ENCODE measurements around the gene AATF. TPM values are rescaled to one million over a fixed set of nuclear protein-coding genes. Genes with fewer than 3 reads are reported as not detected.
A peak's percentile ranks its signal among the peaks of the same experiment; 100 is the strongest.

Gene AATF
- total and polyA plus RNA-seq, 2 donors from 2014 or later = 36.8 to 50.4 TPM

DNA sequence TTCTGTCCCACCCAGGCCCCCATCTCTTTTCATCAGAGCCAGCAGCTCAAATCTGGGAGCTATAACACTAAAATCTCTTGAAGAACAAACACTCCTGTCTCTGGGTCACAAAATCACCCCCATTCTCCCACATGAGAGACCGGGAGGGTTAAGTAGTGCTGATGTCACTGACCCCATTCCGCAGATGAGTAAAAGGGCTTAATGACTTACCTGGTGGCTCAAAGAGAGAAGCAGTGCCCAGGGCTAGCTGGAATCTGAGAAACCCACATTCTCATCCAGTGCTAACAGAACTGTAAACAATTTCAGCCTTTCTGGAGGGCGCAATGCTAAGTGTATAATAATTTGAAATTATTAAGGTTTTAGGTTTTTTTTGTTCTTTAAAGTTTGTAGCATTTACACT is 37.8 kb upstream of the AATF start:
- DNase-seq = no peak
- H3K27ac ChIP-seq (ENCODE audit: low read depth in 2 of 2, low read length in 2 of 2) = no peak overlapping the region
- H3K27me3 ChIP-seq (ENCODE audit: control insufficient read depth, insufficient read depth, low read length) = no peaks in the 10 kb centered on the region
- no peaks in the 10 kb centered on the region for H3K4me1 ChIP-seq (ENCODE audit: control insufficient read depth in 2 of 3, insufficient read depth in 2 of 3, low read depth in 1 of 3, low read length in 3 of 3)
- TF ChIP-seq, protein P1, sequence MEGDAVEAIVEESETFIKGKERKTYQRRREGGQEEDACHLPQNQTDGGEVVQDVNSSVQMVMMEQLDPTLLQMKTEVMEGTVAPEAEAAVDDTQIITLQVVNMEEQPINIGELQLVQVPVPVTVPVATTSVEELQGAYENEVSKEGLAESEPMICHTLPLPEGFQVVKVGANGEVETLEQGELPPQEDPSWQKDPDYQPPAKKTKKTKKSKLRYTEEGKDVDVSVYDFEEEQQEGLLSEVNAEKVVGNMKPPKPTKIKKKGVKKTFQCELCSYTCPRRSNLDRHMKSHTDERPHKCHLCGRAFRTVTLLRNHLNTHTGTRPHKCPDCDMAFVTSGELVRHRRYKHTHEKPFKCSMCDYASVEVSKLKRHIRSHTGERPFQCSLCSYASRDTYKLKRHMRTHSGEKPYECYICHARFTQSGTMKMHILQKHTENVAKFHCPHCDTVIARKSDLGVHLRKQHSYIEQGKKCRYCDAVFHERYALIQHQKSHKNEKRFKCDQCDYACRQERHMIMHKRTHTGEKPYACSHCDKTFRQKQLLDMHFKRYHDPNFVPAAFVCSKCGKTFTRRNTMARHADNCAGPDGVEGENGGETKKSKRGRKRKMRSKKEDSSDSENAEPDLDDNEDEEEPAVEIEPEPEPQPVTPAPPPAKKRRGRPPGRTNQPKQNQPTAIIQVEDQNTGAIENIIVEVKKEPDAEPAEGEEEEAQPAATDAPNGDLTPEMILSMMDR (IDR thresholded peaks at IDR 0.05; ENCODE audit: borderline replicate concordance, extremely low read depth, insufficient read depth) = no peak
- H3K9ac ChIP-seq (ENCODE audit: low read length in 3 of 3) = no peak overlapping the region
- FAIRE-seq = no peak
- H3K9me3 ChIP-seq (ENCODE audit: control insufficient read depth in 2 of 3, insufficient read depth in 1 of 3, low read length in 3 of 3) = no peaks in the 10 kb centered on the region
- H3K36me3 ChIP-seq (ENCODE audit: control insufficient read depth in 2 of 3, insufficient read depth in 3 of 3, low read length in 3 of 3) = no peaks in the 10 kb centered on the region
- intact Hi-C loops (cut with DNase I) = no loop called here
- H3K4me3 ChIP-seq (ENCODE audit: low read length in 3 of 3) = no peak overlapping the region

DNA sequence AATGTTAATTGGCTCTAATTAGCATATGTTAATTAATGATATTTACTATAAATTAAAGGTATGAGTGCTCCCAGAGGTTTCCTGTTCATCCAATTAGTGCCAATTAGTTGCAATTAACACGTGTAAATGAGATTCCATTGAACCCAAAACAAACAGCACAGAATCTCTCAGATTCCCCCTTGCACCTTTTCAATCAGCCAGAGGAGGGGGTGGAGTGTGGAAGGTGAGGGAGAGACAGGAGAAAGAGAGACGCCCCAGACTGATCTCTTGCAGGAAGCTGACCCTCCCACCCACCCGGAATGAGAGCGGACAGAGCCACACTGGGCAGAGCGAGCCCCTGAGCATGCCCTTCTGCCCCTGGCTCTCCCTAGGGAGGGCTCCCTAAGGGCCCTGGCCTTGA is 35.6 kb upstream of the AATF start:
- Histone ChIP-seq H3K27me3 (ENCODE audit: control insufficient read depth, insufficient read depth, low read length) (no peaks in the 10 kb centered on the region), H3K36me3 (ENCODE audit: control insufficient read depth in 2 of 3, insufficient read depth in 3 of 3, low read length in 3 of 3) (no peaks in the 10 kb centered on the region), H3K4me3 (ENCODE audit: low read length in 3 of 3) (no peak overlapping the region), H3K9me3 (ENCODE audit: control insufficient read depth in 2 of 3, insufficient read depth in 1 of 3, low read length in 3 of 3) (no peaks in the 10 kb centered on the region), H3K4me1 (ENCODE audit: control insufficient read depth in 2 of 3, insufficient read depth in 2 of 3, low read depth in 1 of 3, low read length in 3 of 3) (no peaks in the 10 kb centered on the region), H3K9ac (ENCODE audit: low read length in 3 of 3) (no peak overlapping the region), H3K27ac (ENCODE audit: low read depth in 2 of 2, low read length in 2 of 2) (no peak overlapping the region)
- DNase-seq = no peak
- TF ChIP-seq, protein P1 (IDR thresholded peaks at IDR 0.05; ENCODE audit: borderline replicate concordance, extremely low read depth, insufficient read depth) = no peak
- intact Hi-C loops (cut with DNase I) = no loop called here
- no peak for FAIRE-seq

DNA sequence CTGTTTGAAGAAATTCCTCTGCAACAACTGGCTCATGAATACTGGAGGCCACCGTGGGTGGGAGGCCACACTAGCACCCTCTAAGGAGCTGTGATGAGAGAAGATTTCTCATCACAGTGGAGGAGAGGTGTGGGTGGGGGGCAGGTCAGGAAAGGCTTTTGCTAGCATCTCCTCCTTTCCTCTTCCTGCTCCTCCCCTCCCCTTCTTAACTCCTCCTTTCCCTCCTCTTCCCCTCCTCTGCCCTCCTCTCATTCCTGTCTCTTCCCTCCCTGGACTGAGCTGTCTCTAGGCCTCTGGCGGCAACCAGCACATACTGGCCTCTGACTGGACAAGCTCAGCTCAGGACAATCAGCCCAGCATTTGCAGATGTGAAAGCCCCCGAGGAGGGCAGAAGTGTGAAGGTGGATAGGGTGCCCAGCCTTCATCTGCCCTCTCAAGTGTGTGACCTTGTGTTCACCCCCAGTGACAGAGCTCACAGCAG is 30.5 kb upstream of the AATF start:
- Histone ChIP-seq H3K27ac (ENCODE audit: low read depth in 2 of 2, low read length in 2 of 2) (no peak overlapping the region), H3K27me3 (ENCODE audit: control insufficient read depth, insufficient read depth, low read length) (no peaks in the 10 kb centered on the region), H3K4me1 (ENCODE audit: control insufficient read depth in 2 of 3, insufficient read depth in 2 of 3, low read depth in 1 of 3, low read length in 3 of 3) (peaks cover 0 to 12% (median 0%) of the 10 kb centered on the region in 3 donors), H3K36me3 (ENCODE audit: control insufficient read depth in 2 of 3, insufficient read depth in 3 of 3, low read length in 3 of 3) (no peaks in the 10 kb centered on the region), H3K4me3 (ENCODE audit: low read length in 3 of 3) (no peak overlapping the region), H3K9ac (ENCODE audit: low read length in 3 of 3) (no peak overlapping the region), H3K9me3 (ENCODE audit: control insufficient read depth in 2 of 3, insufficient read depth in 1 of 3, low read length in 3 of 3) (no peaks in the 10 kb centered on the region)
- TF ChIP-seq, protein P1 (IDR thresholded peaks at IDR 0.05; ENCODE audit: borderline replicate concordance, extremely low read depth, insufficient read depth) = no peak
- peak in 2 of 5 donors; percentile 43 to 57 for DNase-seq
- intact Hi-C loops (cut with DNase I) = no loop called here
- FAIRE-seq = no peak

DNA sequence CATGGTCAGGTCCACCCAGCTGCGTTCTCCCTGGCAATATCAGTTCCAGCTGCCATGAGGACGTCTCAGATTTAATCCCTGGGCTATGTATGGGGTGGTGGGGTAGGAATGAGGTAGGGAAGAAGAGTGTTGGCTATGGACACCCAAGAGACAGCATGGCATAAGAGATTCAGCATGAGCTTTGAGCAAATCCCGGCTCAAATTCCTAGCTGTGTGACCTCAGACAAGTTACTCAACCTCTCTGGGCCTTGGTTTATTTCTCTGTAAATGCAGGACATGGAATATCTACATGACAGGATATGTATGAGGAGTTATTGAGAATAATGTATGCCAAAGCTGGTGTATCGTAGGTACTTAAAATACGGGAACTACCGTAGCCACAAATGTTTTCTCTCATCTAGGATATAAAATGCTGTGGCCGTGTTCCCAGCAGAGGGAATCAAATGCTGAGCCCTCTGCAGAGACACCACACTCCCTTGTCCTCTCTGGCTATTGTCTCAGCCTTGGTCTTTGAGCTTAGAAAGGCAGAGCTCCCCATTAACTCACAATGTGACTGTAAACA is 29.3 kb upstream of the AATF start:
- Histone ChIP-seq H3K4me1 (ENCODE audit: control insufficient read depth in 2 of 3, insufficient read depth in 2 of 3, low read depth in 1 of 3, low read length in 3 of 3) (peaks cover 0 to 12% (median 0%) of the 10 kb centered on the region in 3 donors), H3K4me3 (ENCODE audit: low read length in 3 of 3) (no peak overlapping the region), H3K27ac (ENCODE audit: low read depth in 2 of 2, low read length in 2 of 2) (peak overlapping the region in 1 of 2 donors; percentile 54), H3K9ac (ENCODE audit: low read length in 3 of 3) (no peak overlapping the region), H3K27me3 (ENCODE audit: control insufficient read depth, insufficient read depth, low read length) (no peaks in the 10 kb centered on the region), H3K36me3 (ENCODE audit: control insufficient read depth in 2 of 3, insufficient read depth in 3 of 3, low read length in 3 of 3) (no peaks in the 10 kb centered on the region), H3K9me3 (ENCODE audit: control insufficient read depth in 2 of 3, insufficient read depth in 1 of 3, low read length in 3 of 3) (no peaks in the 10 kb centered on the region)
- FAIRE-seq (no peak), DNase-seq (no peak)
- TF ChIP-seq, protein P1 (IDR thresholded peaks at IDR 0.05; ENCODE audit: borderline replicate concordance, extremely low read depth, insufficient read depth) = no peak
- intact Hi-C loops (cut with DNase I) = no loop called here

Measured in kidney (tissue), 14 donors.